HPDE6-E6E7 (cell line): ENCODE data around the gene PLCB2.
A peak's percentile ranks its signal among the peaks of the same experiment; 100 is the strongest.

Experiments used
- DNase-seq: peaks from one replicate; pipeline ENCODE4 v3.0.0; 2011; ENCODE audit warnings: missing footprints; ENCODE audit errors: extremely low spot score

The PLCB2 gene

GRCh38 chr15:40323953-40324937, 16.5 kb upstream of the PLCB2 start:
- no peak for DNase-seq

GRCh38 chr15:40323239-40323952, 15.7 kb upstream of the PLCB2 start, which contains the start of gene INAFM2:
Gene INAFM2 (plus strand): TSS chr15:40323692. CDS start chr15:40324056, 364 bp downstream.
- DNase-seq: peak; percentile 79

DNA sequence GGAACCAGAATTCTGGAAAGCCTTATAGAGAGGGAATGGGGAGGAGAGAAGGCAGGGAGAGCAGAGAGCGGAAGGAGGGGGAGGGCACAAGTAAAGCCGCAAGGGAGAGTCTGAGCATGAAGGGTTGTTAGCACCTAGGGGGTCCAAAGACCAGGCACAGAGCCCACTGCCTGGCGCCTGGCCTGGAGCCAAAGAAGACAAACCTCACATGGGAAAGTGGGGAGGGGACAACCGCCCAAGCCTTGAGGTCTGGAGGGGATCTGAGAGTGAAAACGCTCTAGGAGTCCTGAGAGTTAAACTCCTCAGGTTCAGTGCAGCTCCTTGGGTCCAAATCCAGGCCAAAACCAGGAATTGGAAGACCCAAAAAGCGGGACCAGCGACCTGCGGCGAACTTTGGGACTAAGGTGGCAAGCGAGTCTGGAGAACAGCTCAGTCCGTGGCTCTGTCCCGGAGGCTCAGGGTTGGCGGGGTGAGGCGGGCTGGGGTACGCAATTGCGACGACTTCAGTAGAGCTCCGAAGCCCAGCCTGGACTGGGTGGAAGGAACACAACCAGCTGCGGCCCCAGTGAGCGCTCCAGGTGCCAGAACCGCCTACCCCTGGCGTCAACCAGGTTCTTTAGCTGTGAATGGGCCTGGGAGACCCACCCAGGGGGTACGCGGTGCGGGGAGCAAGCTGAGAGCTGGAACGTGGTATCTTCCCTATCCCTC, 14.9 kb upstream of the PLCB2 start:
- DNase-seq: no peak

- DNase-seq: no peak
Measured at GRCh38 chr15:40320931-40321371, 13.2 kb upstream of the PLCB2 start.

- DNase-seq: no peak
Measured at GRCh38 chr15:40320409-40320808, 12.7 kb upstream of the PLCB2 start.

DNA sequence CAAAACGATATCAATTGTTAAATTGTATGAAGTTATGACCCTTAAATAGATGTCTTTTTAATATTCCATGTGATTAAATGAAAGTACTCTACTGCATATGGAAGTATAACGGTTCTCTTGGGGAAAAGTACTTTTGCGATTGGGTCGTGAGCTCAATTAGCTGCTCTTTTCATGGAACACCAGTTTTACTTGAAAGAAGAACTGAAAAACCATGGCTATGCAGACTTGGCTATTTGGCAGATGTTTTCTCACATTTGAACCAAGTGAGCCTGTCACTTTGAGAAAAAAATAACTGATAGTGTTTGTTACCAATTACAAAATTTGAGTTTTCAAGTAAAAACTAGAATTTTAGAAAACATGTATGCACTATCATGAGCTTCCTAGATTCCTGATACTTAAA, 9.8 kb upstream of the PLCB2 start:
- DNase-seq: no peak

DNA sequence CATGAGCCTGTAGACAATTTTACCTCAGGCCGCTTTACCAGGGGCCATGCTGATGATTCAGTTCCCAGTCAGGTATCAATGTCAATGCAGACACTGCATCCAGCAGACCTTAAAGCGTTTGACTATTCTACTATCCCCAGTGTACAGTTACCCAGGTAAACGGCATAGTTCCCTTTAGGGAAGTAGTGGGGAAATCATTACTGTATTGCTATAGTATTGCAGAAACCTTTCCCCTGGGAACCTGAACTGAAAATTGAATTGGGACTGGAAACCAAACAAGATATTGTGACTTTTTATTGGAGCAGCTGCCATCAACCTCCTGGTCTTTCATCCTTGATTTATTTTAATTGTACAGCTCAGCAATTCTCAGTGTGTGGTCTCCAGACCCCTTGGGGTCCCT, 9.2 kb upstream of the PLCB2 start:
- DNase-seq: no peak

DNA sequence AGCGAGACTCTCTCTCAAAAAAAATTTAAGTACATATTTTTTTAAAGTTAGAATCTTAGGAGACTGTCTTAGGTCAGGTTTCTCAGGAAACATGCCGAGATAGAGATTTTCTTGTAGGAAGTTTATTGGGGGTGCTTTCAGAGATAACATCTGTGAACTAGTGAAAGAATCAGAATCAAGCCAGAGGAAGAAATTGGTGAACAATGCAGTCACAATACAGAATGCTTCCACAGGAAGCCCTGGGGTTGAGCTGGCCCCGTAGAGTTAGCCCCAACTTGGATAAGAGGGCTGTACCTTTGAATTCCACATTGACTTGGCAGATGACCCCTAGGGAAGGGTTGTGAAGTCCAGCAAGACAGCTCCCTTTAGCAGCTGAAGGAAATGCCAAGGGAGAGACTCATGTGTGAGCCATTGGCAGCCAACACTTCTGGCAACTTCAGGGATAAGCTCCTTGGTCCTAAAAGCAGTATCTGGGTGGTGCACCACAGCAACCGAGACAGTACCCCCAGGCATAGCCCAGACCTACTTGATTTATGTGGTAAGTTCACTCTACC, 7.1 kb upstream of the PLCB2 start:
- no peak for DNase-seq

GRCh38 chr15:40313531-40314398, 6.0 kb upstream of the PLCB2 start:
- DNase-seq: no peak

- no peak for DNase-seq
Measured at GRCh38 chr15:40312370-40313158, 4.8 kb upstream of the PLCB2 start.

DNA sequence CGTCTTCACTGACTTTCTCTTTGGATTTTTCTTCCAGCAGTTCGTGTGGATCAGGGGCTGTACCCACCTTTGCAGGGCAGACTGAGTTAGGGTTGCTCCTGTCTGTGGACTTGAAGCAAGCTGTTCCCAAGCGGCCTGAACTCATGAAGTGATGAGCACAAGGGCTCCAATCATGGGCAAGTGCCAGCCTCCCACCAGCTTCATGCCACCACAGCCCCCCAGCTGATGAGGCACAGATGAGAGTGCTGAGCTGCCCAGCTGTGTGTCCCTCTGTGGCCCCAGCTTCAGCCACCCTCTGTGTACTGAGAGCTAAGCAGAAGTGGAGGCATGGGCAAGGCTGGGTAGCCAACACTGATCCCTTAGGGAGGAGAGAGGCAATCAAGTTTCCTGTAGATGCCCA, 3.3 kb upstream of the PLCB2 start:
- no peak for DNase-seq

GRCh38 chr15:40310001-40310959, 2.5 kb upstream of the PLCB2 start:
- DNase-seq: no peak

GRCh38 chr15:40309344-40309862, 1.7 kb upstream of the PLCB2 start:
- no peak for DNase-seq

- DNase-seq: no peak
Measured at GRCh38 chr15:40306908-40307307, 827 bp downstream of the PLCB2 start.

DNA sequence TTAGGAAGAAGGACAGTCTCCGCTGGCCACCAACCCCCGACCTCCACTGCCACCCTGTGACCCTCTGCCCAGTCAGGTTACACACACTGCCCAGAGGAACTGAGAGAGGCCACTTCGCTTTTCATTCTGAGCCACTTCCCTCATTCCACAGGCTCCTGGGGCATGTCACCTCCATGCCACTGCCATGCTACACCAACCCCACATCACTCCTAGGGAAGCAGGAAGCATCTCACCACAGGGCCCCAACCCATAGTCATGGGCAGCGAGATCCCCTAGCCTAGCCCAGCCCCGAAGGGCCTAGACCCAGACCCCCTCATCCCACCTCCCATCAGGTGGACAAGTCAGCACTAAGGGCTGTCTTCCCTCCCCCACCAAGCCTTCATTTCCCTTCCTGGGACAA, 1.4 kb downstream of the PLCB2 start:
- DNase-seq: no peak

DNA sequence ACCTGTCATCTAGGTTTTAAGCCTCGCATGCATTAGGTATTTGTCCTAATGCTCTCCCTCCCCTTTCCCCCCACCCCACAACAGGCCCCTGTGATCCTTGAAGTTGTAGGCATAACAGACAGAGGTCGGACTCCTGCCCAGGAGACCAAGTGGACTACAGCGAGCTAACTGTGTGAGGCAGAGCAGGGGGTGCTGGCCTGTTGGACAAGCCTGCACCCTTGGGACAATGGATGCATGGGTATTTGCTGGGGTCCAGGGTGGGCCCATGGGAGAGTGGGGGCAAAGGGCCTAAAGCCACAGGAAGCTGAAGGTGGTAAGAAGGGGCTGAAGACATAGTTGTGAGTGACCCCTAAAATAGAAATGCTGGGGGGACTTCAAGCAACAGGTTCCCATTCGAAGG, 2.5 kb downstream of the PLCB2 start:
- no peak for DNase-seq

DNA sequence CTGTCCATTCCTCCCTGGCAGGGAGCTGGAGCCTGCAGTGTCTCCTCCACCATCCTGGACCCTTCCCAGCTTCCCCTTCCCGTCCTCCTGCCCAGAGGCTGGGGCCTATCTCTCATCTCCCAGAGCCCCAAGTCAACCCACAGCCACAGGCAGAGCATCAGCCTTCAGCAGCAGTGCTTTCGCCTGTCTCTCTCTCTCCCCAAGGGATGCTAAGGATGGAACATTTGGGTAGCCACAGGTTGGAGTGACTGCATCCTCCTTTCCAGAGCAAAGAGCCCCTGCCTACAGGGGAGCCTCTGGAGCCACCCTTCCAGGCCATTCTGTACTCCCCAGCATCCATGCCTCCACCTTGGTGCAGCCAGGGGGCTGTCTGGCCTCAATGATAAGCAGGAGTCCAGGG, 4.2 kb downstream of the PLCB2 start:
- no peak for DNase-seq

DNA sequence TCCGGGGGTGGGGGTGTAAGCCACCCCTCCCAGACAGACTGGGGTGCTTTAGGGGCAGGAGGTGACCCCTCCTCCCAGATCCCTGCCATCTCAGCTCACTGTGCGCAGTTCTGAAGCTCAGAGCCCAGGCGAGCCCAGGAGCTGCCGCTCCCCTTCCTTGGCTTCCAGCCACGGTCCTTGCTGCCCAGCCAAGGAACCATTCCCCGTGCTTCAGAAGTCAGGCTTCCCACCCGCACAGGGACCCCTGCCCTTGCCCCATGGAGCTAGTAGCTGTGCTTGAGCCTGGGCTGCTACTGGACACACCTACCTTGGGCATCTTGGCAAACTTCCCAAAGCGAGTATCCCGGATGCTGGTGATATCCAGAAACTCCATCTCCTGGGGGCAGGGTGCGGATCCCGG, 4.8 kb downstream of the PLCB2 start:
- no peak for DNase-seq
